ENCODE data around the gene PRDM2. TPM values are rescaled to one million over a fixed set of nuclear protein-coding genes. Genes with fewer than 3 reads are reported as not detected.
A peak's percentile ranks its signal among the peaks of the same experiment; 100 is the strongest.

The PRDM2 gene
- total RNA-seq, 2 experiments from 2014 or later, result 75.2 to 79.8 TPM

- DNase-seq (no peak), ATAC-seq (ENCODE audit: low read depth) (no peak)
- POLR2A ChIA-PET, result no interaction called here
- Mint-ChIP-seq H3K27me3 (no peaks in the 10 kb centered on the region), H3K4me1 (peaks cover 10% of the 10 kb centered on the region), H3K36me3 (peaks cover 12% of the 10 kb centered on the region), H3K27ac (no peak overlapping the region), H3K9me3 (no peaks in the 10 kb centered on the region), H3K4me3 (no peak overlapping the region)
These were observed 99.7 kb downstream of the PRDM2 start for GRCh38 chr1:13799502-13800283.

GRCh38 chr1:13801232-13801631, 101.2 kb downstream of the PRDM2 start:
- Mint-ChIP-seq H3K27me3 (no peaks in the 10 kb centered on the region), H3K4me3 (no peak overlapping the region), H3K27ac (no peak overlapping the region), H3K36me3 (peaks cover 3% of the 10 kb centered on the region), H3K4me1 (peaks cover 7% of the 10 kb centered on the region), H3K9me3 (no peaks in the 10 kb centered on the region)
- DNase-seq, result no peak
- POLR2A ChIA-PET, result no interaction called here
- no peak for ATAC-seq (ENCODE audit: low read depth)

- H3K36me3 Mint-ChIP-seq, result peaks cover 3% of the 10 kb centered on the region
- no peak for DNase-seq
These were observed 101.9 kb downstream of the PRDM2 start for GRCh38 chr1:13801655-13802486.

GRCh38 chr1:13802782-13803545, 103.0 kb downstream of the PRDM2 start:
- no peaks in the 10 kb centered on the region for H3K9me3 Mint-ChIP-seq
- no peak overlapping the region for H3K27ac Mint-ChIP-seq
- peaks cover 4% of the 10 kb centered on the region for H3K4me1 Mint-ChIP-seq
- peaks cover 3% of the 10 kb centered on the region for H3K36me3 Mint-ChIP-seq
- DNase-seq (no peak), ATAC-seq (ENCODE audit: low read depth) (no peak)
- H3K4me3 Mint-ChIP-seq, result no peak overlapping the region
- no peaks in the 10 kb centered on the region for H3K27me3 Mint-ChIP-seq
- POLR2A ChIA-PET, result no interaction called here

More at GRCh38 chr1:13801655-13802486, 101.9 kb downstream of the PRDM2 start:
- peaks cover 10% of the 10 kb centered on the region for H3K4me1 Mint-ChIP-seq
- no peaks in the 10 kb centered on the region for H3K27me3 Mint-ChIP-seq
- no peak for ATAC-seq (ENCODE audit: low read depth)
- H3K4me3 Mint-ChIP-seq, result no peak overlapping the region
- POLR2A ChIA-PET, result no interaction called here
- peak overlapping the region; percentile 11 for H3K27ac Mint-ChIP-seq
- no peaks in the 10 kb centered on the region for H3K9me3 Mint-ChIP-seq

GRCh38 chr1:13803546-13804239, 103.7 kb downstream of the PRDM2 start:
- Mint-ChIP-seq H3K27me3 (no peaks in the 10 kb centered on the region), H3K27ac (no peak overlapping the region)
- ATAC-seq (ENCODE audit: low read depth), result no peak

GRCh38 chr1:13804240-13804633, 104.2 kb downstream of the PRDM2 start:
- Mint-ChIP-seq H3K4me3 (no peak overlapping the region), H3K27me3 (no peaks in the 10 kb centered on the region), H3K9me3 (no peaks in the 10 kb centered on the region), H3K36me3 (no peaks in the 10 kb centered on the region), H3K4me1 (peaks cover 8% of the 10 kb centered on the region), H3K27ac (no peak overlapping the region)
- ATAC-seq (ENCODE audit: low read depth), result no peak
- POLR2A ChIA-PET, result interaction anchor here (0.6 kb wide), 1 partner anchor 92 kb away, joined by 3 read pairs; no protein-coding TSS in a partner anchor
- DNase-seq, result no peak

More at GRCh38 chr1:13803546-13804239, 103.7 kb downstream of the PRDM2 start:
- POLR2A ChIA-PET, result no interaction called here
- no peak overlapping the region for H3K4me3 Mint-ChIP-seq
- H3K36me3 Mint-ChIP-seq, result peaks cover 1% of the 10 kb centered on the region
- H3K4me1 Mint-ChIP-seq, result peaks cover 4% of the 10 kb centered on the region
- no peaks in the 10 kb centered on the region for H3K9me3 Mint-ChIP-seq
- no peak for DNase-seq

- POLR2A ChIA-PET, result no interaction called here
- ATAC-seq (ENCODE audit: low read depth) (no peak), DNase-seq (no peak)
- Mint-ChIP-seq H3K9me3 (no peaks in the 10 kb centered on the region), H3K4me3 (no peak overlapping the region), H3K4me1 (peaks cover 10% of the 10 kb centered on the region), H3K27me3 (no peaks in the 10 kb centered on the region), H3K27ac (no peak overlapping the region), H3K36me3 (no peaks in the 10 kb centered on the region)
These were observed 105.4 kb downstream of the PRDM2 start for GRCh38 chr1:13805431-13805830.

- no peak overlapping the region for H3K4me3 Mint-ChIP-seq
- H3K9me3 Mint-ChIP-seq, result no peaks in the 10 kb centered on the region
- no peak for DNase-seq
- ATAC-seq (ENCODE audit: low read depth), result no peak
- H3K4me1 Mint-ChIP-seq, result peaks cover 10% of the 10 kb centered on the region
- POLR2A ChIA-PET, result no interaction called here
- no peak overlapping the region for H3K27ac Mint-ChIP-seq
- H3K27me3 Mint-ChIP-seq, result no peaks in the 10 kb centered on the region
- H3K36me3 Mint-ChIP-seq, result no peaks in the 10 kb centered on the region
These were observed 106.1 kb downstream of the PRDM2 start for GRCh38 chr1:13806108-13806507.

- no peak for DNase-seq
- no peak for ATAC-seq (ENCODE audit: low read depth)
- Mint-ChIP-seq H3K9me3 (no peaks in the 10 kb centered on the region), H3K4me3 (no peak overlapping the region), H3K27ac (no peak overlapping the region), H3K4me1 (peaks cover 10% of the 10 kb centered on the region), H3K36me3 (no peaks in the 10 kb centered on the region), H3K27me3 (no peaks in the 10 kb centered on the region)
- POLR2A ChIA-PET, result no interaction called here
These were observed 107.2 kb downstream of the PRDM2 start for GRCh38 chr1:13807209-13807608.

- POLR2A ChIA-PET, result no interaction called here
- peak overlapping the region; percentile 21 for H3K27ac Mint-ChIP-seq
- no peaks in the 10 kb centered on the region for H3K9me3 Mint-ChIP-seq
- no peak overlapping the region for H3K4me3 Mint-ChIP-seq
- DNase-seq, result no peak
- peaks cover 11% of the 10 kb centered on the region for H3K4me1 Mint-ChIP-seq
- ATAC-seq (ENCODE audit: low read depth), result no peak
- no peaks in the 10 kb centered on the region for H3K27me3 Mint-ChIP-seq
- no peaks in the 10 kb centered on the region for H3K36me3 Mint-ChIP-seq
These were observed 108.7 kb downstream of the PRDM2 start for GRCh38 chr1:13808729-13809131.

- H3K27me3 Mint-ChIP-seq, result no peaks in the 10 kb centered on the region
- ATAC-seq (ENCODE audit: low read depth) (no peak), DNase-seq (no peak)
- H3K36me3 Mint-ChIP-seq, result no peaks in the 10 kb centered on the region
- H3K9me3 Mint-ChIP-seq, result no peaks in the 10 kb centered on the region
- H3K27ac Mint-ChIP-seq, result no peak overlapping the region
- H3K4me3 Mint-ChIP-seq, result no peak overlapping the region
- POLR2A ChIA-PET, result no interaction called here
- peaks cover 11% of the 10 kb centered on the region for H3K4me1 Mint-ChIP-seq
These were observed 109.6 kb downstream of the PRDM2 start for GRCh38 chr1:13809461-13810159.

- no peak overlapping the region for H3K4me3 Mint-ChIP-seq
- ATAC-seq (ENCODE audit: low read depth) (no peak), DNase-seq (no peak)
- peaks cover 8% of the 10 kb centered on the region for H3K4me1 Mint-ChIP-seq
- no peaks in the 10 kb centered on the region for H3K27me3 Mint-ChIP-seq
- H3K27ac Mint-ChIP-seq, result no peak overlapping the region
- H3K36me3 Mint-ChIP-seq, result no peaks in the 10 kb centered on the region
- POLR2A ChIA-PET, result no interaction called here
- no peaks in the 10 kb centered on the region for H3K9me3 Mint-ChIP-seq
These were observed 112.7 kb downstream of the PRDM2 start for GRCh38 chr1:13812456-13813397.

All from activated naive CD8-positive, alpha-beta T cell treated with anti-CD3 and anti-CD28 coated beads, Interleukin-2, amount 10 ng/mL, durations not matched to agents 7 days and 5 days (primary cell).